GM23248 (cell line): ENCODE measurements around the gene TRAK1. TPM values are rescaled to one million over a fixed set of nuclear protein-coding genes. Genes with fewer than 3 reads are reported as not detected.

ENCODE experiments used
- DNase-seq: peaks from one replicate; pipeline ENCODE4 v3.0.0-alpha.2; 2015
- H2AFZ ChIP-seq: fragments of 200-600 bp; sonication (generic); 2 replicates; pipeline ENCODE4 v1.6.1; 2016; ENCODE audit warnings: antibody characterized with exemption
- H3F3A ChIP-seq: fragments of 200-600 bp; sonication (generic); 2 replicates; pipeline ENCODE4 v1.6.1; 2016; ENCODE audit warnings: mild to moderate bottlenecking, antibody characterized with exemption, mixed run types; ENCODE audit not compliant: insufficient read depth
- H3K27ac ChIP-seq: fragments of 200-600 bp; sonication (generic); 2 replicates; pipeline ENCODE4 v1.5.1; 2016; ENCODE audit warnings: mild to moderate bottlenecking
- H3K27me3 ChIP-seq: fragments of 200-600 bp; sonication (generic); replicated peaks from 2 replicates; pipeline ENCODE4 v1.6.1; 2016; ENCODE audit warnings: mild to moderate bottlenecking; ENCODE audit not compliant: insufficient read depth
- H3K36me3 ChIP-seq: fragments of 200-600 bp; sonication (generic); 2 replicates; pipeline ENCODE4 v1.6.1; 2016; ENCODE audit warnings: low read depth, mild to moderate bottlenecking
- H3K4me1 ChIP-seq: fragments of 200-600 bp; sonication (generic); 2 replicates; pipeline ENCODE4 v1.6.1; 2016; ENCODE audit warnings: mild to moderate bottlenecking; ENCODE audit not compliant: insufficient read depth
- H3K4me2 ChIP-seq: fragments of 200-600 bp; sonication (generic); one replicate; pipeline ENCODE4 v1.6.1; 2016; ENCODE audit warnings: mild to moderate bottlenecking; ENCODE audit not compliant: unreplicated experiment
- H3K4me3 ChIP-seq: fragments of 200-600 bp; sonication (generic); 2 replicates; pipeline ENCODE4 v1.5.1; 2016; ENCODE audit warnings: mild to moderate bottlenecking
- H3K79me2 ChIP-seq: fragments of 200-600 bp; sonication (generic); 2 replicates; pipeline ENCODE4 v1.6.1; 2016; ENCODE audit warnings: mild to moderate bottlenecking; ENCODE audit not compliant: insufficient read depth
- H3K9ac ChIP-seq: fragments of 200-600 bp; sonication (generic); 2 replicates; pipeline ENCODE4 v1.6.1; 2016; ENCODE audit warnings: mild to moderate bottlenecking
- H3K9me2 ChIP-seq: fragments of 200-600 bp; sonication (generic); 2 replicates; pipeline ENCODE4 v1.6.1; 2016; ENCODE audit warnings: mixed run types, mild to moderate bottlenecking, moderate library complexity; ENCODE audit not compliant: insufficient read depth
- H3K9me3 ChIP-seq: fragments of 200-600 bp; sonication (generic); one replicate; pipeline ENCODE4 v1.6.1; 2017; ENCODE audit warnings: low read depth
- H4K20me1 ChIP-seq: fragments of 200-600 bp; sonication (generic); 2 replicates; pipeline ENCODE4 v1.6.0; 2016; ENCODE audit not compliant: insufficient read depth
- EZH2 ChIP-seq: fragments of 200-600 bp; sonication (generic); IDR thresholded peaks from 2 replicates; pipeline ENCODE4 v1.6.1; 2018; ENCODE audit warnings: antibody characterized with exemption, mild to moderate bottlenecking; ENCODE audit not compliant: insufficient read depth, poor library complexity, severe bottlenecking
- EZH2phosphoT487 ChIP-seq: fragments of 200-600 bp; sonication (generic); IDR thresholded peaks from 2 replicates; pipeline ENCODE4 v1.6.1; 2018; ENCODE audit warnings: antibody characterized with exemption, moderate library complexity, mild to moderate bottlenecking, low read depth; ENCODE audit not compliant: insufficient read depth
- WGBS, 2 experiments: methylation state at CpG; one replicate each; pipeline ENCODE4 v1.1.6; 2015 to 2017; ENCODE audit warnings: low lambda C conversion rate in 2 of 2, low coverage in 1 of 2; ENCODE audit errors: missing lambda C conversion rate in 2 of 2; 5-methylcytosine and 5-hydroxymethylcytosine counted together
- in situ Hi-C: fragments of 300-500 bp; cut with MboI; formaldehyde crosslinking; loops from 2 replicates; pipeline ENCODE4 v1.15.0; 2020
- polyA plus RNA-seq: library from polyadenylated mRNA; unstranded; fragments of >200 nt; fragmentation: Nextera tagmentation; extraction: Ambion mirVana; gene quantifications from 2 replicates; pipeline ENCODE4 v1.2.1, GENCODE V29; 2016
- total RNA-seq: library from RNA; depleted of rRNA; stranded (reverse); fragments of >200 nt; shearing (Covaris generic); gene quantifications from 2 replicates; pipeline ENCODE4 v1.2.3, GENCODE V29; 2014

TRAK1 gene
- total and polyA plus RNA-seq, 2 experiments from 2014 or later: 13.6 to 51.0 TPM

- Histone ChIP-seq H3K27me3 (no peaks in the 10 kb centered on the region), H3F3A (no peaks in the 10 kb centered on the region), H3K27ac (no peak overlapping the region), H4K20me1 (peaks cover 6% of the 10 kb centered on the region; the same call in 1 of the 2 replicates), H3K79me2 (peaks cover 97% of the 10 kb centered on the region), H3K9me3 (no peaks in the 10 kb centered on the region), H3K9ac (no peak overlapping the region), H3K4me3 (no peak overlapping the region), H3K36me3 (no peaks in the 10 kb centered on the region), H3K4me2 (no peak overlapping the region), H3K4me1 (no peaks in the 10 kb centered on the region; the same call in 1 of the 2 replicates), H2AFZ (no peak overlapping the region), H3K9me2 (no peaks in the 10 kb centered on the region)
- WGBS, 2 experiments: 91 to 93% methylated on average over 11 of the region's 11 CpGs
- TF ChIP-seq EZH2 (no peak), EZH2phosphoT487 (no peak)
- in situ Hi-C loops: no loop called here
- no peak for DNase-seq
These were observed 75.6 kb downstream of the TRAK1 start for GRCh38 chr3:42166662-42167300.

GRCh38 chr3:42169579-42170120 is 78.5 kb downstream of the TRAK1 start:
- Histone ChIP-seq H2AFZ (no peak overlapping the region), H3K36me3 (no peaks in the 10 kb centered on the region), H3K9me3 (no peaks in the 10 kb centered on the region), H3K9me2 (no peaks in the 10 kb centered on the region), H3K27me3 (no peaks in the 10 kb centered on the region), H3K4me1 (no peaks in the 10 kb centered on the region), H3K9ac (no peak overlapping the region), H3K27ac (no peak overlapping the region), H3F3A (no peaks in the 10 kb centered on the region), H4K20me1 (peaks cover 6% of the 10 kb centered on the region; the same call in 1 of the 2 replicates), H3K4me2 (no peak overlapping the region), H3K4me3 (no peak overlapping the region), H3K79me2 (peaks cover 97% of the 10 kb centered on the region)
- in situ Hi-C loops: no loop called here
- TF ChIP-seq EZH2phosphoT487: no peak
- TF ChIP-seq EZH2: no peak
- DNase-seq: no peak
- 76 to 82% methylated on average over 7 of the region's 7 CpGs for WGBS, 2 experiments

GRCh38 chr3:42172047-42172654 is 81.0 kb downstream of the TRAK1 start:
- no peaks in the 10 kb centered on the region for H3K9me3 ChIP-seq
- no peak overlapping the region for H3K4me2 ChIP-seq
- no peak for TF ChIP-seq EZH2phosphoT487
- no peak for TF ChIP-seq EZH2
- no peaks in the 10 kb centered on the region for H3F3A ChIP-seq
- WGBS, 2 experiments: 88 to 89% methylated on average over 3 of the region's 3 CpGs
- no peak overlapping the region for H3K9ac ChIP-seq
- H3K9me2 ChIP-seq: no peaks in the 10 kb centered on the region
- no peak overlapping the region for H3K27ac ChIP-seq
- H2AFZ ChIP-seq: no peak overlapping the region
- in situ Hi-C loops: no loop called here
- peaks cover 95% of the 10 kb centered on the region for H3K79me2 ChIP-seq
- H3K4me3 ChIP-seq: no peak overlapping the region
- H4K20me1 ChIP-seq: peaks cover 8% of the 10 kb centered on the region; the same call in 1 of the 2 replicates
- DNase-seq: no peak
- no peaks in the 10 kb centered on the region for H3K27me3 ChIP-seq
- no peaks in the 10 kb centered on the region for H3K4me1 ChIP-seq
- 0 out of 2 replicates have a peak, but pooled peaks cover 4% of the 10 kb centered on the region for H3K36me3 ChIP-seq

- Histone ChIP-seq H3F3A (no peaks in the 10 kb centered on the region), H3K9ac (no peak overlapping the region), H4K20me1 (peaks cover 13% of the 10 kb centered on the region; the same call in 1 of the 2 replicates), H3K4me3 (no peak overlapping the region), H3K4me2 (no peak overlapping the region), H3K36me3 (0 out of 2 replicates have a peak, but pooled peaks cover 6% of the 10 kb centered on the region), H3K79me2 (peaks cover 92% of the 10 kb centered on the region), H3K27ac (no peak overlapping the region), H3K27me3 (no peaks in the 10 kb centered on the region), H3K9me2 (no peaks in the 10 kb centered on the region), H3K4me1 (no peaks in the 10 kb centered on the region), H3K9me3 (no peaks in the 10 kb centered on the region), H2AFZ (no peak overlapping the region)
- DNase-seq: no peak
- 86 to 89% methylated on average over 6 of the region's 6 CpGs for WGBS, 2 experiments
- in situ Hi-C loops: no loop called here
- no peak for TF ChIP-seq EZH2
- no peak for TF ChIP-seq EZH2phosphoT487
These were observed 82.2 kb downstream of the TRAK1 start for GRCh38 chr3:42173307-42173706.
